Mammary epithelial cell (primary cell): Measurements from ENCODE around the gene TBC1D1.

Experiments used
- EZH2 ChIP-seq: IDR thresholded peaks from 2 replicates; pipeline ENCODE4 v1.6.1; 2012; ENCODE audit warnings: low read length, inconsistent platforms, borderline replicate concordance
- TF ChIP-seq, protein P1 (sequence below), 2 donors: IDR thresholded peaks in 1 of 2; conservative IDR thresholded peaks in 1 of 2; 2 replicates each; pipeline ENCODE4 v1.5.1; 2011 to 2012; ENCODE audit warnings: inconsistent platforms in 2 of 2, low read length in 2 of 2, mild to moderate bottlenecking in 2 of 2, control low read depth in 1 of 2, low read depth in 1 of 2; ENCODE audit not compliant: insufficient read depth in 1 of 2; ENCODE audit errors: extremely low read depth in 1 of 2

DNA sequence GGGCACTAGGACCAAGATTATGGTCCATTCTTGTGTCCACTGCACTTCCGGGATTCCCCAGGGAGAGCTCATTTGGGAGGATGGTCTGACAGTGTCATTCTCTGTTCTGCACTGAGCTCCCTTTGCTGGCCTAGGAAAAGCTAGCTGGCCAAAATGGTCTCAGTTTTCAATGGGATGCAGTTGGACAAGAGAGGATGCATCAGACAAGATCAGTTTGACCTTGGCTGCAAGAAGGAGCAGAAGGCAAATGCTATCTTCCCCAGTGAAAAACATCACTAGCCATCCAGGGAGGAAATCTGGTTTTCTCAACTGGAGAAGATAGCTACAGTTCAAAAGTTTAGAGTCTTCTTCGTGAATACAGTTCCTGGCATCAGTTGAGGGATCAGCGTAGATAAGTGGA lies 290.4 kb downstream of the TBC1D1 start:
- TF ChIP-seq, protein P1, sequence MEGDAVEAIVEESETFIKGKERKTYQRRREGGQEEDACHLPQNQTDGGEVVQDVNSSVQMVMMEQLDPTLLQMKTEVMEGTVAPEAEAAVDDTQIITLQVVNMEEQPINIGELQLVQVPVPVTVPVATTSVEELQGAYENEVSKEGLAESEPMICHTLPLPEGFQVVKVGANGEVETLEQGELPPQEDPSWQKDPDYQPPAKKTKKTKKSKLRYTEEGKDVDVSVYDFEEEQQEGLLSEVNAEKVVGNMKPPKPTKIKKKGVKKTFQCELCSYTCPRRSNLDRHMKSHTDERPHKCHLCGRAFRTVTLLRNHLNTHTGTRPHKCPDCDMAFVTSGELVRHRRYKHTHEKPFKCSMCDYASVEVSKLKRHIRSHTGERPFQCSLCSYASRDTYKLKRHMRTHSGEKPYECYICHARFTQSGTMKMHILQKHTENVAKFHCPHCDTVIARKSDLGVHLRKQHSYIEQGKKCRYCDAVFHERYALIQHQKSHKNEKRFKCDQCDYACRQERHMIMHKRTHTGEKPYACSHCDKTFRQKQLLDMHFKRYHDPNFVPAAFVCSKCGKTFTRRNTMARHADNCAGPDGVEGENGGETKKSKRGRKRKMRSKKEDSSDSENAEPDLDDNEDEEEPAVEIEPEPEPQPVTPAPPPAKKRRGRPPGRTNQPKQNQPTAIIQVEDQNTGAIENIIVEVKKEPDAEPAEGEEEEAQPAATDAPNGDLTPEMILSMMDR (conservative IDR thresholded peaks at IDR 0.05 in 1 of 2, IDR thresholded peaks at IDR 0.05 in 1 of 2; ENCODE audit: extremely low read depth in 1 of 2, insufficient read depth in 1 of 2, low read depth in 1 of 2, low read length in 2 of 2) = no peak
- no peak for TF ChIP-seq EZH2
